HG03159 (cell line): Measurements from ENCODE around the gene DBN1.
"Not testable (repeated sequence)": the region's sequence is repeated elsewhere in the genome, so short reads cannot be mapped to it uniquely, and the experiment has no call there.

Experiments
- ATAC-seq: cut with Tn5 transposase; IDR thresholded peaks from one replicate; pipeline ENCODE4 v1.9.1; 2021; ENCODE audit warnings: mild to moderate bottlenecking, moderate library complexity; ENCODE audit not compliant: unreplicated experiment

Gene DBN1

DNA sequence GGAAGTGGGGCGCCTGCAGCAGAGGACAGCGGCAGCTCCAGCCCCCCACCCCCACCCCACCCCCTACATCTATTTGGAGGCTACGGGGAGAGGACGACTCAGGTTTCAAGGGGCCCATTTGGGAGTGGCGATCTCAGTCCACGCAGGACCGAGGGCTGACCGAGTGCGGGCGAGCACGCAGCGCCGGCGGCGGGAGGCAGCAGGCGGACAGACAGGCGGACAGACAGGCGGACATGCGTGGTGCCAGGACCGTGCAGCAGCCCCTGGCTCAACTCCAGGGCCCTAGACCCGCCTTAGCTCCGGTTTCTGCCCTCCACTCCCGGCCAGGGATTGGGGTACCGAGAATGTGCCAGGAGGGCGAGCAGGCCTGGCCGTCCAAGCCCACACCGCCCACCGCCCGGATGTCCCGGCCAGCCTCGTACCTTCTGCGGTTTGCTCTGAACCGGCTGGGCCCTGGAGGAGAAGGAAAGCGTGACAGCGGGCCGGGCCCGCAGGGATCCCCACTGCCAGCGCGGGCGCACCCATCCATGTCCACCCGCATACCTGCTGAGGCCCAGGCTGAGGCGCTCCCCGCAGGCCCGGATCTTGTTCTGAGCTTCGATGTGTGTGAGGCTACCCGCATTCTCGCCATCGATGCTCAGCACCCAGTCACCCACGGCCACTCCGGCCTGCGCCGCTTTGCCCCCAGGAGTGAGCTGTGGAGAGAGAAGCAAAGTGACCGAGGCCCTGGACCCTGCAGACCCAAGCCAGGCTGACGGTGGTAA, 18.7 kb upstream of the DBN1 start:
- no peak for ATAC-seq

DNA sequence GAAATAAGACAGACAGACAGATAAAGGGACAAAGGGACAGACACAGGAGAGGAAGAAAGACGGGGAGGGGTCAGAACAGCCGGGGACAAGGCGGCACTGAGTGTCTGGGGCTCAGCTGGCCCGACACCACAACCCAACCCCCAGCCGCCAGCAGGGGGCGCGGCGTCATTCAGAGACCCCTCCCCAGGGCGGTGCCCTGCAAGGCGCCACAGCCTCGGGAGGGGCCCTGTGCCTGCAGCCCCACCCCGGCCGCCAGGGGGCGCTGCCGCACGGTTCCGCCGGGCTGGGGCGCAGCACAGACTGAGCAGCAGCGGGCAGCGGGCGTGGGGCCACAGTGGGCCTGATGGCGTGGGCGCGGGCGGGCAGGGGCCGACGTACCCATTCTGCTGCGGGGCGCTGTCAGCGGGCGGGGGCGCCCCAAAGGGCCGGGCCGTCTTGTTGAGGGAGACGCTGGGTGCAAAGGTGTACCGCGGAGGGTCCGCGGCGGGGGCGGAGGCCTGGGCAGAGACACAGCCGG, 18.1 kb upstream of the DBN1 start:
- ATAC-seq = no peak

DNA sequence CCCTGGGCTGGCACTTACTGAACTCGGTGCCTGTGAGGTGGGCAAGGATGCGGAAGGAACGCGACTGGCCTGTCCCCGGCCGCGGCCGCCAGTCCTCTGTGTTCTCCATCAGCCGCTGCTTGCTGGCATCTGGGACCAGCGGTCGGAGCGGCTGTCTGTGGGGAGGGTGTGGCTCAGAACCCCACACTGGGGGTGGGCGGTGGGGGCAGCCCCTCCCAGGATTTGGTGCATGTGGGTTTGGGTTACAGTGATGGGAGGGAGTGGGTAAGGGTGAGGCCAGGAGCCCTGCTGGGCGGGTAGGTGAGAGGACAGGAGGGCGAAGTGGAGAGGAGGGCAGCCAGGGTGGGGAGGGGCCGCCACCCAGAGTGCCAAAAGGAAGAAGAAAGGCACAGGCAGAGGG, 17.6 kb upstream of the DBN1 start:
- ATAC-seq = no peak

DNA sequence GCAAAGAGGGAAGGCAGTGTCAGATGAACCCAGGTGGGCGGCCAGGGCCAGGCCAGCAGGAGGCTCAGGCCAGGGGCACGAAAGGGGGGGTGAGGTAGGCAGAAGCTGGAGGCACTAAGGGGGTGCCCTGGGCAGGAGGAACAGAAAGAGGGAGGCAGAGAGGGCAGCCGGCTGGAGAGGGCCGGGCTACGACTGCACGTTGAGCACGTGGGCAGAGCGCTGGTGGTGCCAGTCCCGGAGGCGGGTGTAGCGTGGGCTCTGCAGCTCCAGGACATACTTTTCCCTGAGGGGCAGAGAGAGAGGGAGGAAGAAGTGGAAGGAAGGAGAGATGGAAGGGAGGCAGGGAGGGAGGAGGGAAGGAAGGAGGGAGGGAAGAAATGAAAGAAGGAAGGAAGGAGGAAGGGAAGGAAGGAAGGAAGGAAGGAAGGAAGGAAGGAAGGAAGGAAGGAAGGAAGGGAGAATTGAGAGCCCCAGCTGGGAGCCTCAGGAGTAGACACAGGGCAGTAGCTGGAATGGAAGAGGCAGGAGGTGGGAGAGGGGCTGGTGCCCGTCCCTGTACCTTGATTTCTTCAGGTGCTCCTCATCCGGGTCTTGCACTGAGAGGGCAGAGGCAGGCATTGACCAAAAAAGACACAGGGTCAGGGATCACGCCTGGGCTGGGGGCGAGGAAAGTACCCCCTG, 17.0 kb upstream of the DBN1 start:
- ATAC-seq = no peak

DNA sequence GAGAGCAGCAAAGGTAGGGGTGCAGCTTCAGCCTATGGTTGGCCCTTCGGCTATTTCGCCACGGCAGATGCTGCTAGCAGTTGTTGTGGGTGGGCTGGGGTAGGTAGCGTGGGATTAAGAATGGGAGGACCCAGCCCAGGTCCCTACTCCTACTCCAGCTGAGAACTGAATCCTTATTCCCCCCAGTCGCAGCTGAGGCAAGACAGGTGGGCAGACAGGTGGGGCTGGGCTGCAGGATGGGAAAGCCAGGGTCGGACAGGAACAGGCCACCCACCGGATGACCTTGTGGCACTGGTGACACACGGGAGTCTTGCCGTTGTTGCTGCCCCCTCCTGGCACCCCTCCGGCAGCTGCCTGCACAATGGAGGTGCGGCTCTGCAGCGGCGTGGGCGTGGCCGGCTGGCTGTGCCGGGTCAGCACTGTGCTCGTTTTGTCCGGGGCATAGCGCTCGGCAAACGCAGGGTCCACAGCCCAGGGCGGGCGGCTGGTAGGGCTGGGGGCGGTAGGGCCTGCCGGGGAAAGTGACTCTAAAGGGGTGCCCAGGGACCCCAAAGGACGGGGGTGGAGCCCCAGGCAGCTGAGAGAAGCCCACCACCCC, 15.8 kb upstream of the DBN1 start:
- ATAC-seq = no peak

DNA sequence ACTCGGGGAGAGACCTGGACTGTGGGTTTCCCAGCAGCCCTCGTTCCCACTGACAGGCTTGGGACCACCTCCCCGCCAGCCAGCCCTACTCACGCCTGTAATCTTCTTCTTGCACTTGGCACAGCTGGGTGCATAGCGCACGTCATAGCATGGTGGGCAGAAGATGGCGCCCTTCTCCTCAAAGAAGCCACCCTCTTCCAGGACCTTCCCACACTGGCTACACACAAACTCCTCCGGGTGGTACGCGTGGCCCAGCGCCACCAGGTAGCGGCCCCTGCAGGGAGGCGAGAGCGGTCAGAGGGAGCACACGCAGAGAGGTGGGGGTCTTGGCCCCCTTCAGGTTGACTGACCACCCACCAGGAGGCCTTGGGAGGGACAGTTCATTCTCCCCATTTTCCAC, 14.5 kb upstream of the DBN1 start:
- no peak for ATAC-seq

DNA sequence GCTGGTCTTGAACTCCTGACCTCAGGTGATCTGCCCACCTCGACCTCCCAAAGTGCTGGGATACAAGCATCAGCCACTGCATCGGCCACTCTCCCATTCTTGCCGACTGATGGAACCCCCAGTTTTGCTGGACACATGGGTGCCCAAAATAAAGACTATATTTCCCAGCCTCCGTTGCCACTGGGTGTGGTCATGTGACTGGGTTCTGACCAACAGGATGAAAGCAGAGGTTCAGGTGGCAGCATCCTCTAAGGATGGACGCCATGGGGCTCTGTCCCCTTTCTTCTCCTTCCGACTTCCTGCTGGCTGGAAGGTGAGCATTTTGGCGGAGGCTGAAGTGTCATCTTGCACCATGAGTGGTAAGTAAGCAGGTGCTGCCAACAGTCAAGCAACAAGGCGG, 13.7 kb upstream of the DBN1 start:
- ATAC-seq = no peak

DNA sequence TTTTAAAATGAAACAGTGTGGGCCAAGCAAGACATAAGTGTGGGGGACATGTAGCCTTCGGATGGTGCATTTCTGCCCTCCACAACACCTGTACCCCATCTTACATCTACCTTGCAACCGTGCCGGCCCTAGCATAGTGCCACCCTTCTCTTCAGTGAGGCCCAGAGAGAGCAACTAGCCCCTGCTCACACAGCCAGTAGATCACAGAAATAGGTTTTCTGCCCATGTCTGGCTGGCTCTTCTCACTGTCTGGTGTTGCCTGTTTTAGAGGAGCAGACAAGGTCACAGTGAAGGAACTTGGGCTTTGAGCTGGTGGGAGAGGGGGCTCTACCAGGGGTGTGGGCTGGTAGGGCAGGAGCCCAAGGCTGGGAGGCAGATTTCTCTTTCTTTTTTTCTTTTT, 12.8 kb upstream of the DBN1 start:
- no peak for ATAC-seq

DNA sequence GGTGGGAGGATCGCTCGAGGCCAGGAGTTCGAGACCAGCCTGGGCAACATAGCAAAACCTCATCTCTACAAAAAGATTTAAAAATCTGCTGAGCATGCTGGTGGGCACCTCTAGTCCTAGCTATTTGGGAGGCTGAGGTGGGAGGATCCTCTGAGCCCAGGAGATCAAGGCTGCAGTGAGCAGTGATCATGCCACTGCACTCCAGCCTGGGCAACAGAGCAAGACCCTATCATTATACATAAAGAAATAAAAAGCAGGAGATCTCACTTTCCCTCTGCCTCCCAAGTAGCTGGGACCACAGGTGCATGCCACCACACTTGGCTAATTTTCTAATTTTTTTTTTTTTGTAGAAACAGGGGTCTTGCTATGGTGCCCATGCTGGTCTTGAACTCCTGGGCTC, 12.3 kb upstream of the DBN1 start:
- ATAC-seq = not testable (repeated sequence)

DNA sequence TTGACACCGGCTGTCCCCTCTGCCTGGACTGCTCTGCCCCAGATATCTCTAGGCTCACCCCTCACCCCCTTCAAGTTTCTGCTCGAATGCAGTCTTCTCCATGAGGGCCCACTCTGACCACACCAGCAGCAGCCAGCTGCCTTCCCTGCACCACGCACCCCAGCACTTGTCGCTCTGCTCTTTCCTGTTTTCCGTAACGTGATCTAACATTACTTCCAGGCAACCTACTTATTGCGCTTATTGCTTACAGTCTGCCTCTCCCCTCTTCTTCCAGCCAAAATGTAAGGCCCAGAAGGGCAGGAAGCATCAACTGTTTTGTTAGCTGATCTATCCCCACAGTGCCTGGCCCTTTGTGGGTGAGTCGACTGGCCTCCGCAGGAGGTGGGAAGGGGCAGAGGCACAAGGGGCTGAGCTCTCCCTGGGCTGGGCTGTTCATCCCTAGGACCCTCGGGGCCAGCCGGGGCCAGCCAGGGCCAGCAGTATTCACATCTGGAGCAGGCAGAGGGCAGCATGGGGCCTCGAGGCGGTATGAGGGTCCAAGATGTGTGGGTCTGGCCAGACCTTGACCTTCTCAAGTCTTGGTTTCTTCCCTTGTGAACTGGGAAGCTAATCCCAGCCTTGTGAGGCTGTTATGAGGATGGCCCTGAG, 11.6 kb upstream of the DBN1 start:
- ATAC-seq = no peak

DNA sequence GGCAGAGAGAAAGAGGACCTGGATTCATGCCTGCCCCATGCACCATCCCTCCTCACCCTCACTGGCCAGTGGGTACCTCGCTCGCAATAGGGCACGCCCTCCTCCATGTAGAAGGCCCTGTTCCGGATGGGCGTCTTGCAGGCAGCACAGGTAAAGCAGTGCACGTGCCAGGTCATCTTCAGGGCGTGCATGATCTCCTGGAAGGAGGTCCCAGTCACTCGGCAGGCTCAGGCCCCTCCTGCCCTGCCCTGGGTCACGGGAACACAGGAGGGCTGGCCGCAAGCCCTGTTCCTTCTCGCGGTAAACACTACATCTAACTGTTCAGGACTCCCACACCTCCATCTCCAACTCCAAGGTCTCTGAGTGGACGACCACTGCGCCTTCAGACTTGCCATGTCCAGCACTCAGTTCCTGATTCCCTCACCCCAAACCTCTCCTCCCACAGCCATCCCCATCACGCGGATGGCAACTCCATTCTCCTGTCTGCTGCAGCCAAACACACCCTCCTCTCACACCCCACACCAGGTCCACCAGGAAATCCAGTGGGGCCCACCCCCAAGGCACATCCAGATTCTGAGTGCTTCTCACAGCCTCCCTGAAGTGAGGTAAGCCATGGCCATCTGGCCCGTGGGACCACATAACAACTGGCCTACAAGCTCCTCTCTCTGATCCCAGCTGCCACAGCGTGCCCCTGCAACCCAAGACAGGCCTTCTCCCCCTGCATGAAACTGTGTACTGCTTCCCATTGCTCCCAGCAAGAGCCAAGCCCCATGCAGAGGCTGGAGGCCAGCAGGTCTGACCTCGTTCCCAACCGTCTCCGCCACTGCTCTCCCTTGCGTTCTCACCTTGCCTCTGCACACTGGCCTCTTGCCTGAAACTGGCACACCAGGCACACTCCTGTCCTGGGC, 10.8 kb upstream of the DBN1 start:
- ATAC-seq = no peak

DNA sequence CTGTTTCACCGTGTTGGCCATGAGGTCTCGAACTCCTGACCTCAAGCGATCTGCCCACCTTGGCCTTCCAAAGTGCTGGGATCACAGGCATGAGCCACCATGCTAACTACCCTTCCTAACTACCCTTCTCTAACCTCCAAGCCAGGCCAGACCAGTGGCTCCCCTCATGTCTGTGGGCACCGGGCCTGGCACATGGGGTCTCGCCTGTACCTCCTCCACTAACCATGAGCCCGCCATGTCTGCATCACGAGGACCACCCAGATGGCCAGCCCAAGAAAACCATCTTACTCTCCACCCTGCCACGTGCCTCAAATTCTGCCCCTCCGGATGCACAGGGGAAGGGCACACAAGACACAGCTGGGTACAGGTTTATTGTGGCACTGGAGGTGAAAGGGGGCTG, 9.6 kb upstream of the DBN1 start:
- ATAC-seq = no peak

DNA sequence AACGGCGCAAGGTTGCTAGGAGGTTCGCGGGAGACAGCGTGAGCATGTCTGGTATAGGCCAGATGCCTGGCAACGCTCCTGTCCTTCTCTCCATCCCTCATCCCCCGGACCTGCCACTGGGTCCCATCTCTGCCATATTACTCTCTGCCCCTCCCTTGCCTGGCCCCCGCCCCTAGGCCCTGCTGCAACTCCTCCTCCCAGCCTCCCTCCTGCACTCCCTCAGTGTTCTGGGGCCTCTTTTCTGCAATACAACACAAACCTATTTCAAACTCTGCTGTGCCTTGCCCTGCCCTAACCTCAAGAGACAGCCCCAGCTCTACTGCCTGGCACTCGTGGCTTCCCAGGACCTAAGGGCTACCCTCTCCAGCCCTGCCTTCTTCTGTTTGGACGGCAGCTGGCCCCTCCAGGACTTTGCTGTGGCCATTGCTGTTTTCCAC, 8.9 kb upstream of the DBN1 start:
- no peak for ATAC-seq

DNA sequence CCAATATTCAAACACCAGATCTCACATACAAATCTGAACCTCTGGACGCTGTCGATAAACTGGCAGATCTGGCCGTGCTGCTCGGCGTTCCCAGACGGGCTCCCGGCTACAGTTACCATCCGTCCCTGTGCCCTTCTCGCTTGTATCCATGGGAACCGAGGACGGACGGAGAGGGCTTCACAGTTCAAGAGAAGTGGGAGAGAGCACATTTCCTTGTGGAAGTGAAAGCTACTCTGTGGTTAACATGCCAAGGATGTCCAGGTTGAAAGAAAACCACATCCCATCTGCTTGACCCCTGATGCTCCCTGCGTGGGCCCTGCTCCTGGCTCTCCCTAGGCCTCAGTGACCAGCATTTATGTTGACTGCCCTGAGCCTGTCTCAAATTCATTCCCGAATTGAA, 6.3 kb upstream of the DBN1 start:
- no peak for ATAC-seq

DNA sequence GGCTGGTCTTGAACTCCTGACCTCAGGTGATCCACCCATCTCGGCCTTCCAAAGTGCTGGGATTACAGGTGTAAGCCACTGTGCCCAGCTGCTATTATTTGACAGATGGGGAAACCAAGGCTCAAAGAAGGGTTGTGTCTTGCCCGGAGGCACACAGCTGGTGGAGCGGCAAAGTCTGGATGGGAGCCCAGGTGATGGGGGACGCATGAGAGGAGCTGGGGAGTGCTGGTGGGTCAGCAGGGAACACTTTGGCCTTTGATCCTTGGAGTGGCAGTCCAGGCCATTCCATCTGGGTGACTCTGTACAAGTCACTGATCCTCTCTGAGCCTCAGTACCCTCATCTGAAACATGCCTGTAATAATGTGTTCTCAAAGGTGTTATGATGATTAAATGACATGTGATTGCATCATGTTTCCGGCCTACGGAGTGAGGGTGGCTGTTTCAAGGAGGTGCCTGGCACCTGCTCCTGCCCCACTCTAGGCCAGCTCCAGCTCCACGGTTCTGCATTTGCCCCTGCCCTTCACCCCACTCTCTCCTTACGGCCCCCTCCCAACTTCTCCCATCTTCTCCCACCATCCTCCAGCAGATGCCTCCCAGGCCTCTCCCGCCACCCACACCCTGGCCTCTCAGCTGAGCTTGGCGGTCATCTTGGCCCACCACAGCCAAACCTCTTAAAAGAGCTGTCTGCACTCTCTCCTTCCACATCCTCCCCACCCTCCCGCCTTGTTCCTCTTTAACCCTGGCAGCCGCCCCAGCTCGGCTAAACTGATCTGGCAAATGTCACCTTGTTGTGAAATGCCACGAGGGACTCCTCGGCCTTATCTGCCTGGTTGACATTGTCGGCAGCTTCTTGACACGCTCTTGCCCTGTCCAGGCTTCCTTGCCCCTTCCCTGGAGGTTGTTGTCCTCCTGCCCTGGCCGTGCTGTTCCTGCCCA, 5.5 kb upstream of the DBN1 start:
- no peak for ATAC-seq

DNA sequence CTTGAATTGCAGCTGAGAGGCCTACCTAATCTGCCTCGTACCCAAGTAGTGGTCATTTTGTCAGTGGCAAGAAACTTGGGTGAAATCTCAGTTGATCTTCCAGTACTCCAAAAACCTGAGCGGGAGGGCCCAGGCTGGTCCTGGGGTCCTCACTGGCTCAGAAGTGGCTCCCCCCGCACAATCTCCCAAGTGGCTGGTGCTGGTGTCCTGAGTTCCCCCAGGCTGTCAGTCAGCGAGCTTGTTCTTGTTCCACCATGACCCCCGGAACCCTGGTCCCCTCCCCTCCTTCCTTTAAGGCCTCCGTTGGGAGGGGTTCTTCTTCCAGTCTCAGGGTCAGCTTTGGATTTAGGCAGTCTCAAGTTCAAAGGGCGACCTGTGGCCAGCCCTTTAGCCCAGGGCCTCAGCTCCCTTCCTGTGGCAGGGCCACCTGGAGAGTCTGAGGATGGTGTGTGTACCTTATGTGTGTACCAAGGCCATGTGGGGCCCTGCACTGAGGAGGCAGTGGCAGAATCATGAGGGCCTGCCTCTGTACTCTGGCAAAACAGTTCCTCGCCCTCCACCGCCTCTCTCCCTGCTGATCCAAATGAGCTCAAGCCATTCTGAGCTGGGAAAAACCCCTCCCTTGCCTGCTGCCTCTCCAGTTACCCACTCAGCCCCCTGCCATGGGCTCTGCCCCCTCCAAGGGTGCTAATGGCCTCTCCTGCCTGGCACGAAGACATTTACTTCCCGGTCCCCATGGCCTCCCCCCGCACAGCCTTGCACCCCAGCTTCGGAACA, 4.5 kb upstream of the DBN1 start:
- no peak for ATAC-seq

DNA sequence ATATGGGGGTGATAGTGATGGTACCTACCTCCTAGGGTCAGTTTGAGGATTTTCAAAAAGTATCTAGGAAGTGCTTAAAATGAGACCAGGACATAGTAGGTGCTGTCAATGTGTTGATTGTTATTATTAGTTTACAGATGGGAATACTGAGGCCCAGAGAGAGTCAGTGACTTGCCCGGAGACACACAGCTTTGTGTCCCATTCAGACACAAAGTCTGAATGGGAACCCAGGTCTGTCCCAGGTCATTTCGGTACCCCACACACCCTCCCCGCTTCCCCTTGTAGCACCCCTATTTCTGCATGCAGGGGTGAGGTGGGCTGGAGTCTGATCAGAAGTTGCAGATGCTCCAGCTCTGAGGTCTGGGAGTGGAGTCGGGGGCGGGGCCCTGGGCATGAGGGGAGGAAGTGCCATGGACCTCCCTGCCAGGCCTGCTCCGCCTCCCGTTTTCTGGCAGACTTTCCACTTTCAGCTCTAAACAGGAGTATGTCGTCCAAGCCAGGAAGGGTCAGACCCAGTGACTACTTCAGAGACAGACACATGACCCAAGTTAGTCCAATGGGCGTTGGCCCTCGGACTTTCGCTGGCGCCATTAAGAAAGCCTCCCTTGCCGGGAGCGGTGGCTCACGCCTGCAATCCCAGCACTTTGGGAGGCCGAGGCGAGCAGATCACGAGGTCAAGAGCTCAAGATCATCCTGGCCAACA, 3.2 kb upstream of the DBN1 start:
- no peak for ATAC-seq
